Measurements from ENCODE around the gene DDRGK1.

DNA sequence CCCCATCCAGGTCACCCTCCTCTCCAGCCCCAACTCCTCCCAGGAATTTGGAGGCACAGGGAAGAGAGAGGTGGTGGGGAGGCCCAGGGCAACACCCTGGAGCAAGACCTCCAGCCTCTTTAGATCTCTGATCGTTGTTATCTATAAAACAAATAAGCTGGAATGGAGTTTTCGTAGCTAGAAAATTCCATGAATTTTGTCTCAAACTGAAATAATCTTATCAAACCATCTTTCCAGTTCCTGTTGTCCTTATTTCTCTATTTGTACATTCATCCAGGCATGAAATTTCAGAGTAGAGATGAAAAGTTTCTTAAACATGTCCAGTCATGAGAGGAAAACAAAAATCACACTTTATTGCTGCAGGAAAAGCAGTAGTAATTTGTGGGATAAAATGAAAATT lies 40.7 kb upstream of the DDRGK1 start:
- TF ChIP-seq POLR2AphosphoS5 (IDR thresholded peaks at IDR 0.05; ENCODE audit: borderline replicate concordance, low read depth, low read length) (no peak), EZH2 (IDR thresholded peaks at IDR 0.05) (no peak)
